ENCODE measurements around the gene KIRREL3. TPM values are rescaled to one million over a fixed set of nuclear protein-coding genes. Genes with fewer than 3 reads are reported as not detected.

Gene KIRREL3
- total and polyA plus RNA-seq, 2 donors (not counting 3 experiments of a cell fraction or from before 2014, with no cell fraction given): not detected

GRCh38 chr11:126782810-126783209, 217.8 kb downstream of the KIRREL3 start:
- Histone ChIP-seq H3K9me3 (replicated peaks; ENCODE audit: control insufficient read depth, insufficient read depth, low read length) (no peaks in the 10 kb centered on the region), H2AFZ (ENCODE audit: low read depth, low read length) (no peak overlapping the region), H3K27ac (ENCODE audit: insufficient read depth, low read depth, low read length) (no peak overlapping the region), H3K36me3 (ENCODE audit: control insufficient read depth in 2 of 2, extremely low read depth in 1 of 2, insufficient read depth in 2 of 2, low read length in 2 of 2) (no peaks in the 10 kb centered on the region), H3K4me2 (ENCODE audit: insufficient read depth, low read length) (no peak overlapping the region), H3K4me3 (replicated peaks in 1 of 3; ENCODE audit: insufficient read depth in 1 of 3, low read depth in 1 of 3, low read length in 3 of 3) (no peak overlapping the region), H4K20me1 (replicated peaks; ENCODE audit: control insufficient read depth, extremely low read depth, insufficient read depth, low read length) (no peaks in the 10 kb centered on the region), H3K9ac (replicated peaks; ENCODE audit: extremely low read depth, insufficient read depth, low read length) (no peak overlapping the region), H3K79me2 (ENCODE audit: control insufficient read depth, insufficient read depth, low read length) (no peaks in the 10 kb centered on the region), H3K9me1 (replicated peaks; ENCODE audit: control insufficient read depth, extremely low read depth, insufficient read depth, low read length) (no peaks in the 10 kb centered on the region), H3K27me3 (ENCODE audit: control insufficient read depth in 2 of 2, insufficient read depth in 2 of 2, low read length in 2 of 2) (no peaks in the 10 kb centered on the region), H3K4me1 (ENCODE audit: control insufficient read depth, extremely low read depth, insufficient read depth, low read length) (no peaks in the 10 kb centered on the region)
- no peak for FAIRE-seq
- dilution Hi-C loops (cut with MboI; ENCODE audit: extremely low pct_ligation_motif_present, low sequenced_read_pairs) (no loop called here), intact Hi-C loops (cut with micrococcal nuclease) (no loop called here)
- no peak for DNase-seq (ENCODE audit: low read depth, low spot score)
- BruUV-seq (replicated peaks): no TSS peak
- ChIA-PET CTCF (no interaction called here), POLR2A (no interaction called here)
- TF ChIP-seq FOS (IDR thresholded peaks at IDR 0.05; ENCODE audit: borderline replicate concordance, insufficient read depth, low read length): no peak
- no peak for TF ChIP-seq POLR2AphosphoS5 (IDR thresholded peaks at IDR 0.05; ENCODE audit: insufficient read depth, low read depth, low read length)
- TF ChIP-seq, protein P1, sequence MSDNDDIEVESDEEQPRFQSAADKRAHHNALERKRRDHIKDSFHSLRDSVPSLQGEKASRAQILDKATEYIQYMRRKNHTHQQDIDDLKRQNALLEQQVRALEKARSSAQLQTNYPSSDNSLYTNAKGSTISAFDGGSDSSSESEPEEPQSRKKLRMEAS (IDR thresholded peaks at IDR 0.05; ENCODE audit: insufficient read depth, insufficient read length): no peak
- no peak for TF ChIP-seq MYC (IDR thresholded peaks at IDR 0.05; ENCODE audit: low read depth, low read length)
- no peak for TF ChIP-seq GATA2 (IDR thresholded peaks at IDR 0.05; ENCODE audit: insufficient read depth, insufficient read length, low read depth, low read length)
- TF ChIP-seq CTCF (IDR thresholded peaks at IDR 0.05; ENCODE audit: extremely low read depth in 1 of 2, insufficient read depth in 1 of 2, low read depth in 1 of 2, low read length in 2 of 2): no peak
- no peak for TF ChIP-seq EZH2 (IDR thresholded peaks at IDR 0.05; ENCODE audit: borderline replicate concordance, low read depth, low read length, severe bottlenecking)
- TF ChIP-seq POLR2A (IDR thresholded peaks at IDR 0.05; ENCODE audit: low read depth, low read length): no peak
- no peak for TF ChIP-seq JUN (IDR thresholded peaks at IDR 0.05; ENCODE audit: borderline replicate concordance, insufficient read depth, insufficient read length, low read depth)

All from endothelial cell of umbilical vein (primary cell).